GM19455 (cell line): ENCODE results near the gene PLA2G4D.

Experiments used
- ATAC-seq: cut with Tn5 transposase; IDR thresholded peaks from one replicate; pipeline ENCODE4 v1.9.1; 2021; ENCODE audit not compliant: unreplicated experiment

Gene PLA2G4D

GRCh38 chr15:42094512-42094963, at the start of gene PLA2G4D:
Gene PLA2G4D, minus strand, starts transcription at chr15:42094562. Its CDS starts 103 bp downstream, at chr15:42094459.
- ATAC-seq = no peak

GRCh38 chr15:42143356-42143755, 49.0 kb upstream of the PLA2G4D start:
- no peak for ATAC-seq

- no peak for ATAC-seq
These were observed 47.7 kb upstream of the PLA2G4D start for GRCh38 chr15:42141795-42142667.

- no peak for ATAC-seq
These were observed 46.9 kb upstream of the PLA2G4D start for GRCh38 chr15:42141246-42141645.

- no peak for ATAC-seq
These were observed 46.2 kb upstream of the PLA2G4D start for GRCh38 chr15:42140383-42141070.

- ATAC-seq = no peak
These were observed 45.2 kb upstream of the PLA2G4D start for GRCh38 chr15:42139596-42139995.

GRCh38 chr15:42138968-42139386, 44.6 kb upstream of the PLA2G4D start:
- no peak for ATAC-seq

- no peak for ATAC-seq
These were observed 44.0 kb upstream of the PLA2G4D start for GRCh38 chr15:42138411-42138810.

- ATAC-seq = no peak
These were observed 43.3 kb upstream of the PLA2G4D start for GRCh38 chr15:42137461-42138261.

GRCh38 chr15:42136513-42136912, 42.2 kb upstream of the PLA2G4D start:
- no peak for ATAC-seq

- ATAC-seq = no peak
These were observed 41.0 kb upstream of the PLA2G4D start for GRCh38 chr15:42135351-42135750.

- ATAC-seq = no peak
These were observed 40.4 kb upstream of the PLA2G4D start for GRCh38 chr15:42134617-42135245.

GRCh38 chr15:42133886-42134502, 39.6 kb upstream of the PLA2G4D start:
- no peak for ATAC-seq

- no peak for ATAC-seq
These were observed 39.0 kb upstream of the PLA2G4D start for GRCh38 chr15:42133356-42133755.

- no peak for ATAC-seq
These were observed 37.8 kb upstream of the PLA2G4D start for GRCh38 chr15:42131826-42132806.

- ATAC-seq = no peak
These were observed 36.6 kb upstream of the PLA2G4D start for GRCh38 chr15:42131006-42131405.

- ATAC-seq = no peak
These were observed 36.1 kb upstream of the PLA2G4D start for GRCh38 chr15:42130246-42130986.

GRCh38 chr15:42129364-42129763, 35.0 kb upstream of the PLA2G4D start:
- no peak for ATAC-seq
